Kidney epithelial cell (primary cell): ENCODE measurements around the gene TTC12. TPM values are rescaled to one million over a fixed set of nuclear protein-coding genes. Genes with fewer than 3 reads are reported as not detected.

Experiments used
- DNase-seq: peaks from one replicate; pipeline ENCODE4 v3.0.0-alpha.2; 2010; ENCODE audit warnings: low read depth
- H3K27me3 ChIP-seq: 2 replicates; pipeline ENCODE4 v1.6.0; 2011; ENCODE audit warnings: low read length; ENCODE audit not compliant: control insufficient read depth, insufficient read depth
- H3K36me3 ChIP-seq: 2 replicates; pipeline ENCODE4 v1.5.1; 2011; ENCODE audit warnings: low read length; ENCODE audit not compliant: control insufficient read depth, insufficient read depth
- H3K4me3 ChIP-seq: 2 replicates; pipeline ENCODE4 v1.5.1; 2011; ENCODE audit warnings: low read depth, mild to moderate bottlenecking, control low read depth, low read length
- total RNA-seq: library from RNA; depleted of rRNA; stranded (reverse); fragments of >200 nt; gene quantifications from 2 replicates; pipeline ENCODE4 v1.2.3, GENCODE V29; 2015
- TF ChIP-seq, protein P1 (sequence below): IDR thresholded peaks from 2 replicates; pipeline ENCODE4 v1.5.1; 2011; ENCODE audit warnings: mild to moderate bottlenecking, moderate library complexity, low read length, control low read depth, inconsistent platforms; ENCODE audit not compliant: insufficient read depth, poor library complexity, severe bottlenecking

The TTC12 gene
- total RNA-seq, 1 donor from 2014 or later = 17.1 TPM

DNA sequence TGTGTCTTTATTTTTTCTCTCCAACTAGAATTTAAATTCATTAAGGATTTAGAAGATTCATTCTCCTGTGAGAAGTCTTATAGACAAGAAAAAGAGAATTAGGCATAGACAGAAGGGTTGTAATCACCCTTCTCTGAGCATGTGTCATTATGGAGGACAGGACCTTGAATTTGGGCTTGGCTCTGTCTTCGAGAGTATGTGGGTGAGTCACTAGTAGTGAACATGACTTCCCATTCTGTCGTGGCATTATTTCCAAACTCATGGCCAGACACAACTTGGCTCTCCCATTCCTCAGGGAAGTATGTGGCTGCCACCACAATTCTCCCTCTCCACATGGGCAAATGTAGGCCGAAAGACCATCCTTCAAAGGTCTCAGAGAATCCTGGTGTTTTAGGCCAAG is 58.9 kb downstream of the TTC12 start:
- TF ChIP-seq, protein P1, sequence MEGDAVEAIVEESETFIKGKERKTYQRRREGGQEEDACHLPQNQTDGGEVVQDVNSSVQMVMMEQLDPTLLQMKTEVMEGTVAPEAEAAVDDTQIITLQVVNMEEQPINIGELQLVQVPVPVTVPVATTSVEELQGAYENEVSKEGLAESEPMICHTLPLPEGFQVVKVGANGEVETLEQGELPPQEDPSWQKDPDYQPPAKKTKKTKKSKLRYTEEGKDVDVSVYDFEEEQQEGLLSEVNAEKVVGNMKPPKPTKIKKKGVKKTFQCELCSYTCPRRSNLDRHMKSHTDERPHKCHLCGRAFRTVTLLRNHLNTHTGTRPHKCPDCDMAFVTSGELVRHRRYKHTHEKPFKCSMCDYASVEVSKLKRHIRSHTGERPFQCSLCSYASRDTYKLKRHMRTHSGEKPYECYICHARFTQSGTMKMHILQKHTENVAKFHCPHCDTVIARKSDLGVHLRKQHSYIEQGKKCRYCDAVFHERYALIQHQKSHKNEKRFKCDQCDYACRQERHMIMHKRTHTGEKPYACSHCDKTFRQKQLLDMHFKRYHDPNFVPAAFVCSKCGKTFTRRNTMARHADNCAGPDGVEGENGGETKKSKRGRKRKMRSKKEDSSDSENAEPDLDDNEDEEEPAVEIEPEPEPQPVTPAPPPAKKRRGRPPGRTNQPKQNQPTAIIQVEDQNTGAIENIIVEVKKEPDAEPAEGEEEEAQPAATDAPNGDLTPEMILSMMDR = no peak
- Histone ChIP-seq H3K27me3 (no peaks in the 10 kb centered on the region), H3K36me3 (no peaks in the 10 kb centered on the region), H3K4me3 (no peak overlapping the region)
- DNase-seq = no peak

DNA sequence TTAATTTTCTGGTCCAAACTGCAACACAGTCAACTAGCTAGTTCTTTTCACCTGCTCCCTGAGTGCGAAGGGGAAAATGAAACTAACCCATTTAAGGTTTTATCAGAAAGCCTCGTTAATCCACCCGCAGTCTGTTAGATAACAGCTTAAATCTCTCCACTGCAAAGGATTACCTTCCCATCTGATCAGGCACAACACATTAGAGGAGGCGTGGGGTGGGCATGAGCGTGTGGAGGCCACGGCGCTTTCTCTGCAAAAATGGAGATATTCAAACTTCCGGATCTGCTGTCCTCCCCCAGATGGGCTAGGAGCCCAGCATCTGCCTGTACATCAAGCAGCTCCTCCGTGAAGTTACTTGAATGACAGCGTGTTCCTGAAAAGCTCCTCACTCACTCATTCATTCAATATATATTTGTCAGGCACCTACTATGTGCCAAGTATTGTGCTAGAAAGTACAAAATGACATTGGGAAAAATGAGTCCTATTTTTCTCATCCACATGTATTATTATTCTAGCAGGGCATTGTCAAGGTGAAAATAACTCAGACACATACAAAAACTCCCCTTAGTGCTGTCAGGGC is 59.7 kb downstream of the TTC12 start:
- TF ChIP-seq, protein P1 = no peak
- Histone ChIP-seq H3K4me3 (no peak overlapping the region), H3K36me3 (no peaks in the 10 kb centered on the region), H3K27me3 (no peaks in the 10 kb centered on the region)
- DNase-seq = no peak

- Histone ChIP-seq H3K4me3 (no peak overlapping the region), H3K36me3 (no peaks in the 10 kb centered on the region), H3K27me3 (no peaks in the 10 kb centered on the region)
- DNase-seq = no peak
- TF ChIP-seq, protein P1 = no peak
Observed at GRCh38 chr11:113375402-113375801, 61.0 kb downstream of the TTC12 start.

- H3K36me3 ChIP-seq = no peaks in the 10 kb centered on the region
- TF ChIP-seq, protein P1 = no peak
Observed at GRCh38 chr11:113376156-113376555, 61.8 kb downstream of the TTC12 start.

GRCh38 chr11:113377681-113378412 is 63.5 kb downstream of the TTC12 start:
- TF ChIP-seq, protein P1 = no peak
- H3K27me3 ChIP-seq = no peaks in the 10 kb centered on the region
- no peak overlapping the region for H3K4me3 ChIP-seq
- no peak for DNase-seq
- no peaks in the 10 kb centered on the region for H3K36me3 ChIP-seq

More at GRCh38 chr11:113376156-113376555, 61.8 kb downstream of the TTC12 start:
- Histone ChIP-seq H3K4me3 (no peak overlapping the region), H3K27me3 (no peaks in the 10 kb centered on the region)
- DNase-seq = no peak
